ENCODE measurements around the gene SH3RF1. TPM values are rescaled to one million over a fixed set of nuclear protein-coding genes. Genes with fewer than 3 reads are reported as not detected.

SH3RF1 gene
- total and polyA plus RNA-seq, 2 of the 8 experiments (the other 6 are each of a cell fraction or from before 2014, with no cell fraction given), result 6.9 to 15.1 TPM

GRCh38 chr4:169205744-169206080 is 65.0 kb downstream of the SH3RF1 start:
- ChIA-PET CTCF (ENCODE audit: partially characterized antibody) (no interaction called here), POLR2A (ENCODE audit: partially characterized antibody) (no interaction called here)
- Histone ChIP-seq H2BK15ac (ENCODE audit: low read length) (no peak overlapping the region), H2BK5ac (ENCODE audit: low read depth, low read length) (no peak overlapping the region), H4K91ac (replicated peaks; ENCODE audit: insufficient read length, low read length) (no peak overlapping the region), H3K27me3 (replicated peaks in 1 of 4; ENCODE audit: control insufficient read depth in 3 of 4, extremely low read depth in 1 of 4, insufficient read depth in 3 of 4, low read length in 3 of 4) (no peaks in the 10 kb centered on the region), H3K23me2 (ENCODE audit: low read depth, low read length) (no peaks in the 10 kb centered on the region), H3K4me3 (ENCODE audit: extremely low read depth in 1 of 4, insufficient read depth in 2 of 4, low read depth in 3 of 4, low read length in 4 of 4) (no peak overlapping the region), H3K36me3 (ENCODE audit: control insufficient read depth in 2 of 4, insufficient read depth in 4 of 4, low read length in 3 of 4) (no peaks in the 10 kb centered on the region), H2BK12ac (ENCODE audit: low read depth, low read length) (no peak overlapping the region), H3K18ac (ENCODE audit: extremely low read depth, low read length) (no peak overlapping the region), H2BK20ac (ENCODE audit: low read length) (no peak overlapping the region), H3K23ac (ENCODE audit: insufficient read length) (no peak overlapping the region), H3K4ac (replicated peaks; ENCODE audit: insufficient read length, low read depth, low read length) (no peak overlapping the region), H3K14ac (ENCODE audit: insufficient read length) (no peak overlapping the region), H2AK5ac (ENCODE audit: low read depth, low read length) (no peak overlapping the region), H3K79me2 (ENCODE audit: control insufficient read depth in 1 of 2, insufficient read depth in 2 of 2, low read length in 2 of 2) (peaks cover 0 to 8% of the 10 kb centered on the region in 2 experiments; a peak in 1 of 4 replicates), H4K20me1 (replicated peaks in 1 of 2; ENCODE audit: control insufficient read depth in 1 of 2, insufficient read depth in 2 of 2, low read length in 2 of 2) (no peaks in the 10 kb centered on the region), H2BK120ac (replicated peaks; ENCODE audit: low read depth, low read length) (no peak overlapping the region), H3K9ac (replicated peaks in 1 of 4; ENCODE audit: extremely low read depth in 1 of 4, low read depth in 3 of 4, low read length in 3 of 4) (no peak overlapping the region), H3K9me3 (ENCODE audit: insufficient read depth in 2 of 2, low read depth in 1 of 2, low read length in 1 of 2) (no peaks in the 10 kb centered on the region), H4K8ac (ENCODE audit: extremely low read depth, insufficient read depth, low read length) (no peak overlapping the region), H3K27ac (ENCODE audit: low read depth, low read length) (no peak overlapping the region), H4K5ac (ENCODE audit: insufficient read length, low read depth, low read length) (no peak overlapping the region), H3K4me2 (ENCODE audit: insufficient read depth in 1 of 2, low read depth in 2 of 2, low read length in 2 of 2) (no peak overlapping the region), H3K56ac (replicated peaks; ENCODE audit: insufficient read length, low read depth, low read length) (no peak overlapping the region), H3K79me1 (ENCODE audit: low read depth, low read length) (no peaks in the 10 kb centered on the region), H3K4me1 (replicated peaks in 1 of 4; ENCODE audit: control insufficient read depth in 3 of 4, insufficient read depth in 4 of 4, low read length in 3 of 4) (peaks cover 2 to 7% (median 5%) of the 10 kb centered on the region in 4 experiments; a peak in 6 of 7 replicates), H2AFZ (ENCODE audit: low read length) (no peak overlapping the region)
- no peak for DNase-seq (ENCODE audit: low read depth in 1 of 2, low spot score in 2 of 2)
- FAIRE-seq, result no peak
- TF ChIP-seq JUND (IDR thresholded peaks at IDR 0.05; ENCODE audit: low read length), result no peak
- TF ChIP-seq CBX8 (IDR thresholded peaks at IDR 0.05; ENCODE audit: borderline replicate concordance, low read depth, low read length), result no peak
